GM23338 (cell line): Measurements from ENCODE around the gene OR8B8. TPM values are rescaled to one million over a fixed set of nuclear protein-coding genes. Genes with fewer than 3 reads are reported as not detected.
A peak's percentile ranks its signal among the peaks of the same experiment; 100 is the strongest.

ENCODE experiments used
- ATAC-seq: fragments of 200-7000 bp; cut with Tn5 transposase; 3 replicates; pipeline ENCODE4 v1.9.1; 2020
- DNase-seq: peaks from one replicate; pipeline ENCODE4 v3.0.0-alpha.2; 2015; ENCODE audit warnings: low spot score
- H2AFZ ChIP-seq: fragments of 200-600 bp; sonication (generic); 2 replicates; pipeline ENCODE4 v1.8.0; 2016; ENCODE audit warnings: antibody characterized with exemption, mild to moderate bottlenecking, moderate library complexity
- H3F3A ChIP-seq: fragments of 200-600 bp; sonication (generic); replicated peaks from 2 replicates; pipeline ENCODE4 v1.8.0; 2017; ENCODE audit warnings: antibody characterized with exemption, mixed run types, low read depth
- H3K27ac ChIP-seq: fragments of 200-600 bp; sonication (generic); 2 replicates; pipeline ENCODE4 v1.6.1; 2016; ENCODE audit warnings: low read depth
- H3K27me3 ChIP-seq: fragments of 200-600 bp; sonication (generic); 2 replicates; pipeline ENCODE4 v1.8.0; 2016; ENCODE audit warnings: mild to moderate bottlenecking, mixed run types, moderate library complexity; ENCODE audit not compliant: insufficient read depth
- H3K36me3 ChIP-seq: fragments of 200-600 bp; sonication (generic); 2 replicates; pipeline ENCODE4 v1.8.0; 2016; ENCODE audit warnings: mild to moderate bottlenecking; ENCODE audit not compliant: insufficient read depth
- H3K4me1 ChIP-seq: fragments of 200-600 bp; sonication (generic); 2 replicates; pipeline ENCODE4 v1.8.0; 2016; ENCODE audit warnings: mild to moderate bottlenecking, moderate library complexity; ENCODE audit not compliant: insufficient read depth
- H3K4me2 ChIP-seq: fragments of 200-600 bp; sonication (generic); 2 replicates; pipeline ENCODE4 v1.7.1; 2017; ENCODE audit warnings: mixed run types
- H3K4me3 ChIP-seq: fragments of 200-600 bp; sonication (generic); 2 replicates; pipeline ENCODE4 v1.6.1; 2016; ENCODE audit warnings: mixed run types
- H3K79me2 ChIP-seq: fragments of 200-600 bp; sonication (generic); replicated peaks from 2 replicates; pipeline ENCODE4 v1.8.0; 2017; ENCODE audit warnings: mild to moderate bottlenecking; ENCODE audit not compliant: insufficient read depth
- H3K9me2 ChIP-seq: fragments of 200-600 bp; sonication (generic); 2 replicates; pipeline ENCODE4 v1.8.0; 2017; ENCODE audit not compliant: insufficient read depth
- H4K20me1 ChIP-seq: fragments of 200-600 bp; sonication (generic); replicated peaks from 2 replicates; pipeline ENCODE4 v1.8.0; 2017; ENCODE audit warnings: mild to moderate bottlenecking; ENCODE audit not compliant: insufficient read depth
- H3K27ac Mint-ChIP-seq: 2 replicates; pipeline ENCODE4 v1.8.0; 2020; ENCODE audit warnings: inconsistent platforms, mild to moderate bottlenecking, moderate library complexity, mixed read lengths
- H3K27me3 Mint-ChIP-seq: 3 replicates; pipeline ENCODE4 v1.8.0; 2022; ENCODE audit warnings: low read depth, mild to moderate bottlenecking, moderate library complexity, mixed read lengths, inconsistent platforms; ENCODE audit not compliant: insufficient read depth, poor library complexity
- H3K36me3 Mint-ChIP-seq: 3 replicates; pipeline ENCODE4 v1.8.0; 2021; ENCODE audit warnings: low read depth, mild to moderate bottlenecking, inconsistent platforms, moderate library complexity, mixed read lengths
- H3K4me1 Mint-ChIP-seq: 3 replicates; pipeline ENCODE4 v1.8.0; 2020; ENCODE audit warnings: mild to moderate bottlenecking, inconsistent platforms, mixed read lengths
- H3K4me3 Mint-ChIP-seq: 3 replicates; pipeline ENCODE4 v1.8.0; 2021; ENCODE audit warnings: moderate library complexity, mild to moderate bottlenecking, inconsistent platforms, mixed read lengths
- H3K9me3 Mint-ChIP-seq: 3 replicates; pipeline ENCODE4 v1.8.0; 2020; ENCODE audit warnings: moderate library complexity, mild to moderate bottlenecking, inconsistent platforms, mixed read lengths
- CTCF ChIP-seq, 2 experiments: fragments of 200-600 bp in 1 of 2; sonication (generic) in 1 of 2; conservative IDR thresholded peaks; 2 replicates each; pipeline versions ENCODE4 v1.5.1 to v1.6.1; 2016 to 2017; ENCODE audit warnings: antibody characterized with exemption in 2 of 2, low read depth in 2 of 2, mild to moderate bottlenecking in 2 of 2, moderate library complexity in 1 of 2
- ETS1 ChIP-seq: IDR thresholded peaks from 2 replicates; pipeline ENCODE4 v1.6.1; 2016; ENCODE audit warnings: antibody characterized with exemption
- EZH2 ChIP-seq: fragments of 200-600 bp; sonication (generic); IDR thresholded peaks from one replicate; pipeline ENCODE4 v1.8.0; 2017; ENCODE audit warnings: antibody characterized with exemption, mild to moderate bottlenecking, low read depth; ENCODE audit not compliant: unreplicated experiment
- EZH2phosphoT487 ChIP-seq: fragments of 200-600 bp; sonication (generic); IDR thresholded peaks from one replicate; pipeline ENCODE4 v1.8.1; 2018; ENCODE audit warnings: antibody characterized with exemption; ENCODE audit not compliant: unreplicated experiment
- POLR2AphosphoS5 ChIP-seq: IDR thresholded peaks from 2 replicates; pipeline ENCODE4 v1.6.1; 2016; ENCODE audit warnings: antibody characterized with exemption, low read depth
- REST ChIP-seq: IDR thresholded peaks from one replicate; pipeline ENCODE4 v1.6.1; 2018; ENCODE audit warnings: antibody characterized with exemption; ENCODE audit not compliant: unreplicated experiment
- STAT1 ChIP-seq: IDR thresholded peaks from one replicate; pipeline ENCODE4 v1.6.1; 2016; ENCODE audit warnings: antibody characterized with exemption; ENCODE audit not compliant: unreplicated experiment
- ZNF114 ChIP-seq: fragments of 250-450 bp; sonication (Bioruptor Pico); IDR thresholded peaks from 2 replicates; pipeline ENCODE4 v1.5.0; 2020; ENCODE audit warnings: mild to moderate bottlenecking, moderate library complexity
- ZNF462 ChIP-seq: fragments of 250-450 bp; sonication (Bioruptor Pico); IDR thresholded peaks from 2 replicates; pipeline ENCODE4 v1.5.0; 2020; ENCODE audit warnings: mild to moderate bottlenecking, moderate library complexity
- polyA plus RNA-seq: library from polyadenylated mRNA; unstranded; fragments of >200 nt; fragmentation: Nextera tagmentation; extraction: Ambion mirVana; gene quantifications from 2 replicates; pipeline ENCODE4 v1.2.1, GENCODE V29; 2016
- total RNA-seq: library from RNA; depleted of rRNA; stranded (reverse); fragments of >200 nt; shearing (Covaris generic); gene quantifications from 2 replicates; pipeline ENCODE4 v1.2.3, GENCODE V29; 2014

Gene OR8B8
- total and polyA plus RNA-seq, 2 experiments from 2014 or later, result not detected

GRCh38 chr11:124424384-124424921, 21.0 kb downstream of the OR8B8 start, which contains the start of gene OR8B4 (continued):
- TF ChIP-seq CTCF (conservative IDR thresholded peaks at IDR 0.05; ENCODE audit: low read depth in 2 of 2) (no peak), ZNF114 (CRISPR knock-in tag) (no peak), REST (no peak), STAT1 (no peak), ETS1 (no peak), POLR2AphosphoS5 (no peak)

GRCh38 chr11:124421043-124421442, 24.5 kb downstream of the OR8B8 start:
- no peaks in the 10 kb centered on the region for H3K27me3 ChIP-seq
- no peak overlapping the region for H3K27ac ChIP-seq
- no peak for ATAC-seq
- H3K27ac Mint-ChIP-seq, result peak overlapping the region; percentile 73
- no peaks in the 10 kb centered on the region for H3K4me1 ChIP-seq
- peak overlapping the region; percentile 66; the same call in 1 of the 2 replicates for H2AFZ ChIP-seq
- no peak for DNase-seq
- H3K79me2 ChIP-seq, result no peaks in the 10 kb centered on the region
- TF ChIP-seq EZH2 (no peak), CTCF (conservative IDR thresholded peaks at IDR 0.05; ENCODE audit: low read depth in 2 of 2) (no peak), ZNF114 (CRISPR knock-in tag) (no peak), ZNF462 (no peak), POLR2AphosphoS5 (no peak), EZH2phosphoT487 (no peak)
- H3K36me3 Mint-ChIP-seq, result no peaks in the 10 kb centered on the region
- no peaks in the 10 kb centered on the region; the same call in 2 of the 3 replicates for H3K9me3 Mint-ChIP-seq
- H3K36me3 ChIP-seq, result no peaks in the 10 kb centered on the region
- H4K20me1 ChIP-seq, result no peaks in the 10 kb centered on the region
- H3K4me3 ChIP-seq, result no peak overlapping the region
- no peak overlapping the region for H3K4me3 Mint-ChIP-seq
- no peak overlapping the region for H3K4me2 ChIP-seq
- H3K9me2 ChIP-seq, result peaks cover 6% of the 10 kb centered on the region; the same call in 1 of the 2 replicates
- H3K27me3 Mint-ChIP-seq, result no peaks in the 10 kb centered on the region
- H3K4me1 Mint-ChIP-seq, result no peaks in the 10 kb centered on the region
- no peaks in the 10 kb centered on the region for H3F3A ChIP-seq
